HL-60/S4 treated with retinoic acid at 250 ng/mL for 4 days and 3 days (cell line): ENCODE results near the gene JRKL.

ENCODE experiments used
- in situ Hi-C: fragments of 300-500 bp; cut with MboI; formaldehyde crosslinking; loops from 2 replicates; pipeline ENCODE4 v1.7.0; 2022; ENCODE audit warnings: low sequenced_read_pairs

Gene JRKL

DNA sequence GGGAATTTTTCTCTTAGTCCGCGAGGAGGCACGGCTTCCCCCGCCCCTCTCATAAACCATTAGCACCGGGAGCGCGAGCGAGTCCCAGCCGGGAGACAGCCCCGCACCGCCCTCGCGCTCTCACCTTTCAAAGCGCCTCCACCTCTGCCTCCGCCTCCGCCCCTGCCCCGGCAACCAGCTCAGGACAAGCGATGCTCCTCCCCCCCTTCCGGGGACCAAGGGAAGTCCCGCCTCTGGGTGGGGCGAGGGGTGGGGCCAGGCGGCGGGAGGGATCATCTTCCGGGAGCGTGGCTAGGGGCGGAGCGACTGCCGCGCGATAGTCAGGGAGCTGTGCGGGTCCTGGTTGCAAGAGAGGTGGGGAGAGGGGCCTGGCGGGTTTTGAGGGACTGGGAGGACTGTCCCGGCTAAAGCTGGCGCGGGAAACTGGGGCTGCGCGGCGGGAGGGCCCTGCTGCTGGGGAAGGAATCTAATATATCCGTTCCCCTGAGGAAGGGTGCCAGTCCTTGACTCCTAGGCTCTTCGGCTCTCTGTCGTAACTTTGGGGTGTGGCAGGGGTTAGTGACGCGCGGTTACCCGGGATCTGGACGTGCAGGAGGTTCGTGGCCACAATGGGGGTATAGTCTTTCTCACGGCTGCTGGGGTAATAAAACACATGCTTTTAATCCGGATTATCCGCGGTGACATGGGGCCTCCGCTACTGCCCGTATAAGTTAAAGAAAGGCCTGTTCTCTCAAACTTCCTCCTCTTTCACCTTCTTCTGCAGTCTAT, at the start of gene JRKL, which contains the start of gene CCDC82:
JRKL (plus strand) TSS at position 294 of the 768 bp plus-strand sequence. CDS start 637 bp downstream, outside the sequence.
CCDC82 (minus strand) TSS at position 193 of the 768 bp plus-strand sequence. CDS start 5,165 bp downstream, outside the sequence.
- in situ Hi-C loops, result loop anchor here (25.0 kb wide), 1 partner anchor 553 kb away; no protein-coding TSS in a partner anchor

DNA sequence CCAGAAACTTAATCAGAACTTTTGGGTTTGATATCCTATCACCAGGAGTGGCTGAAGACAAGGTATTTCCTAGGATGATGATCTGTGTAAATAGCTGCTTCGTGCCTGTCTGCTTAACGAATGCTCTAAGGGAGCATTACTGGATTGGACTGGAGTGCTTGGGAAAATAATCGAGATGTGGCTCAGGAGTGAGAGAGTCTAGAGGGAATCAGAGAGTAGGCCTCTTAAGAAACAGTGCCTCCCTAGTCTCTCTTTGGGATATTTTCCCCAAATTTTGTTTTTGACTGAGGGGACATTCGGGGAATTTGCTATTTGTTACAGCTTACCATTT, 49.3 kb upstream of the JRKL start:
- in situ Hi-C loops, result no loop called here

DNA sequence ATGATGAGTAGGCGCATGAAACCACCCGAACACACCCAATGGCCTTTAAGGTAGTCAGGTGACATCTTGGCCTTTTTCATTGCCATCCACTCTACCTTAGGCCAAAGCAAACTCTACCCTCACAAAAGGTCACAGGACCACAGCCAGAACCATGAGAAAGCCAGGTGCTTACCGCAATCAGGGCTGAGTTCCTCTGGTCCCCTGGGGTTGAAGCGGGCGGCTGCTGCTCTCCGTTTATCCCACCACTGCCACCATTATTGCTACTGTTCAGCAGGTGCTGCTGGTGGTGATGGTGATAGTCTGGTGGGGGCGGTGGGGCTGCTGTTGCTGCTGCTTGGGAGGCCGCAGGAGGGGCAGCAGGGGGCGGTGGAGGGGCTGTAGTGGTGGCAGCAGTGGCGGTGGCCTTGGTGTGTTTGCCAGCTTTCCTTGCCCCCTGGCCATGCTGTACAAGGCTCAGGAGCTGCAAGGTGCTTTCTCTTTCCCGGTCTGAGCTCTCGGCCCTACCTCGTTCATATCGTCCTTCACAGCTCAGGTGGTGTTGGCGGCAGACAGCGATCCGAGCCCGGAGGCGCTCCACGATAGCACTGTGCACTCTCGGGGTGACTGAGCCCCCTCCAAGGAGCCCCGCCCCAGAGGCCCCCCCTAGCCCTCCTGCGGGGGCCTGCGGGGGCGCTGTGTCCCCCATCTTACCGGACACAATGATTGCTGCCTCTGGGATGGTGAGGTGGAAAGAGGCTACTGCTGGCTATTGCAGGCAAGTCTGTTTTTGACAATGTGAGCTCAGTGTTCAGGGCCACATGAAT, 48.4 kb upstream of the JRKL start:
- in situ Hi-C loops, result no loop called here

DNA sequence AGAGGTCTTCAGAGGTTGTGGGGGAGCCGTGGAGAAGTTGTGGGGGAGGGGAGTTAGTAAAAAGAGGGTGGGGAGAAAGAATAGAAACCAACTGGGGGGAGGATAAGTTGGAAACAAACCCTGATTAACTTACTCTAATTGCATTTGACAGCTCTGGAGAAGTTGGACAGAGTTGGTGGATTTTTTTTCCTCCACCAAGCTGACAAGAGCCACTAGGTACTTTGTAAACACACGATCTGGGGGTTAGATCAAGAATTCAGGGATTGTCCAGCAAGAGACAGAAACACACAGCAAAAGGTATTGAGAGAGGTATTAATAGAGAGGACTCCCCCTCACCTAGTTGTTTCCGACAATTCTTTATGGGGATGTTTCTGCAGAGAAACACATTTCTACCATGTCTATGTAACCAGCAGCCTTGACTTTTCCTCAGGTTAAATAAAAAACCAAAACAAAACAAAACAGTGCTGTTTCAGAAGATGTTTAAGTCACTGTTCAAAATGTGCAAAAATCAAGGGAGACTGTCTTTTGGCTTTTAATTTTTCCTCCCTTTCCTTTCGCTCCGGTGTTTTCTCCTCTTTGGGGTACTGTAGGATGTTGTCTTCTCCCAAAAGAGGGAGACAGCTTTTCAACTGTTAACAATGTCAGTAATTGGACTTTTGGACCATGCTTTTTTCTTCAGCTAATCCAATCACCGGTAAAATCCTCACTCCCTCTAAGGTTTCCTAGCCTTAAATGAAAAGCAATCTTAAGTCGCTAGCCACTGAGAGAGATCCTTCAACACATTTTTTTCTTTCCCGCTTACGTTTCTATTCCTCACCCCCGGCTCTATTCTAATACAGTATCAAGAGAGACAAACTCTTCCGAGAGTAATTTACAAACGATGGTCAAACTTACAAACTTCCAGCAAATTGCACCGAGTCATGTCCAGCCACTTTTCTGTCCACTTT, 47.5 kb upstream of the JRKL start:
- in situ Hi-C loops, result no loop called here

DNA sequence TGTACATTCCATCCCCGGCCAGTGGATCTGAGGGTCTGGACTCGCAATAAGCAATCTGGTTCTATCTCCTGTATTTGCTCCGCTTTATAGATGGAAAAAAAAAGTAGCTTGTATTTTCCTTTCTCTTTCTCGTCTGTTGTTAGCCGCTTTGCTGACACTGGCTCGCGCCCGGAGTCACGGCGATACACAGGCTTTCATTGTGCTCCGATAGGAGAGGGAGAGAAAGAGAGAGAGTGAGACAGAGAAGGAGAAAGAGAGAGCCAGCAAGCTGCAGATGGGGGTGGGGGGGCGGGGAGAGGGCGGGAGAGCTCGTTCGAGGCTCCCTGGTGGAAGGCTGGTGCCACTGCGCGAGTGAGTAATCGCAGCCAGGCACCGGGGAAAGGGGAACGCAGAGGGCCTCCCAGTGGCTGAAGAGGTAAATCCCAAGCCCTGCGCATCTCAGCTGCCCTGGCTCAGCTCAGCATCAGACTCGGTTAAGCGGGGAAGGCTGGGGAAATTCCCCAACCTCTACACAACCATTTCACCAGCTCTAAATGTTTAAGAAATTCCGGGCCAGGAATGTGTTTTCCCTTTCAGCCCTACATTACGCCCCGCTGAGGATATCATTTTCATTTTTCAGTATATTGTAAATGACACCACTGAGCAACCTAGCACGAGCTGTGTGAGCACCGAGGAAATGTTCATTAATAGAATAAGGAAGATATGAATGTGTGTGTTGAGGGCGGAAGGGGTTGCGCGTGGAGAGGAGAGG, 46.7 kb upstream of the JRKL start, which contains the start of gene MAML2:
MAML2 (minus strand) TSS at position 235 of the 751 bp plus-strand sequence. CDS start 1,300 bp downstream, outside the sequence.
- in situ Hi-C loops, result no loop called here

DNA sequence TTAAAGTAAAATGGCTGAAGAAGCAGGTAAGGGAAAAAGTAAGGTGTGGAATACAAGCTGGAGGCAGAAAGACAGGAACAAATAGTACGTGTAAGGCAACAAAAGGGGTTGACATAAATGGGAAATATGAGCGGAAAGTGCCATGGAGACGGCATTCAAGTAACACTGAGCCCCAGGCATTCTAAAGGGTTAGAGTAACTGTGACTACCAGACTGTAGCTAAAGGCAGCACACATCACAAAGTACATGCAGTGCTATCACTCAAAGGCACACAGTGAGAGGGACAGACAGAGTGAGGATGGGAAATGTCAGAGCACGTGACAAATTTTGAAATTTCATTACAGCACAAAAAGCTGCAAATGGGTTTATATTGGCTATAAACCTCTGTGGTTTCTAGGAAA, 33.0 kb upstream of the JRKL start:
- in situ Hi-C loops, result no loop called here

DNA sequence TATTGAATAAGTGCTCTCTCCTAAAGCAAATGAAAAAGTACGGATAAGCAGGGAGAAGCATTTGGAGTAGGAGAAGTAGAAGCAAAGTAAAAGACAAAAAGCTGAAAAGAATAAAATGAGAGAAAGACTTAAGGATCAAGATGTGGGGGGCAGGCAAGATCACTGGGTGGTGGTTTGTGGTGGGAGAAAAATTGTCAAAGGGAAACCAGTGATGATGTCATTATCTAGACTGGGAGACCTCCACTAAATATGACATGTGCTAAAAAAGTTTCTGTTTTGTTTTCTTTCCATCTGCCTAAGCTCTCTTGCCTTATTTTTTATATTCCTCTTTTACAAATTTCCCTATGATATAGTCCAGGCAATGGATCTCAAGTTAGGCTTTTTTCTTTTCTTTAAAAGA, 32.0 kb upstream of the JRKL start:
- in situ Hi-C loops, result no loop called here

DNA sequence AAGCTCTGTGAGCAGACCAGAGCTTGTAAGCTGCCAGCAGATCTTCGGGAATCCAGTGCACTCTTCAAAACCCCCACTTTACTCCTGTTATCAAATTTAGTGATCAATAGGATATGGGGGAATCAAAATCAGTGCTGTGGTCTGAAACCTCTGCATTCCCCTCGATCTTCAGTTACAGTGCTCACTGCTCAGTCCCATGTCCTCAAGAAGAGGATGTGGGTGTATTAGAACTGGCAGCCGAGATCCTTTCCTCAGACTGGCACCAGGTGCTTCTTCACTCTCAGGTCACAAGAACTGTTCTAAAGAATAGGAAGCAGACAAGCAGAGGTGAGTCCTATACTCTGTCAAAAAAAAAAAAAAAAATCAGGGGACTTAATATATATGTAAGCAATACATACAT, 31.5 kb upstream of the JRKL start:
- in situ Hi-C loops, result no loop called here

DNA sequence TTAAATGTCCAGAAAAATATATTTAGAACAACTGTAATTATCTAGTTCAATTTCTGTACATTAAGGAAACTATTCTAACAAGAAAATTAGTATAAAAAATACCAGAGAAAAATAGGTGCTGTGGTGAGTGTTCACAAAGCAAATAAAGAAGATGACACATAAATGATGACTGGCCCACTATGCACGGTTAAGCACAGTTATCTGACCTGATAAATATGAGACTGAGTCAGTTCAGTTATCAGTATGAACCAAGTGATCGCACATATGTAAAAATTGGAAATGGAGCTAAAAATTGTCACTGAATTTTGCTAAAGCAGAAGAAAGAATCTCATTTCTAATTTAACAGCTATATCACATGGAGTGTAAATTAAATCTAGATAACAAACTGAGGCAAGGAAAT, 28.0 kb upstream of the JRKL start:
- in situ Hi-C loops, result no loop called here

DNA sequence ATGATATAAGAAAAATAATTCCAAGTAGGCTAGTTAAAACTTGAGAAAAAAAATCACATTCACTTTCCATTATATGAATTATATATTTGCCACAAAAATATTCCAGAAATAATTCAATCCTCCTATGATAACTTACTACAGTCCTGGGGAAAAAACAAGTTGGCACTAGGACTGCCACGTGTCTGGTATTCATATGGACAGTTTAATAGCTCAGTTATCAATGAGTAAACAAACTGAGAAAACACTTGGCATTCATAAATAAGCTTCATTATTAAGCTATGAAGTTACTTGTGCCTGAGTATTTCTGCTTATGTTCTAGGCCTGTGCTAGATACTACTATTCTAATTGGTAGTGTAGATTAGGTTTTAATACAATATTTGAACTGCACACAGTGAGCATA, 24.3 kb upstream of the JRKL start:
- in situ Hi-C loops, result no loop called here

DNA sequence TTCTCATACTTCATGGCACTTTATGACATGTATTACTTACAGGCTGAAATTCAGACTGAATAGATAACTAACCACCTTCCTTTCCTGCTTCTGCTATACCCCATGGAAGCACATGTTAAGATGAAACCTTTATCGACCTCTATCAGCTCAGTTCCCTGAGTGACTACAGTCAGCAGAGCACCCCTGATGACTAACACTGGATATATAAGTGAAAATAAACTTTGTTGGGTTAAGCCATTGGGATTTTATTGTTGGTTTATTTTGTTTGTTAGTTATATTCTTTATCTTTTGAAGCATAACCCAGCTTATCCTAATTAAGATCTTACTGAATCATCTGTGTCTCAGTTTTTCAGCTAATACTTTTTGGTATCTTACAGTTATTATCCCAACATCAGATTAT, 23.8 kb upstream of the JRKL start:
- in situ Hi-C loops, result no loop called here

DNA sequence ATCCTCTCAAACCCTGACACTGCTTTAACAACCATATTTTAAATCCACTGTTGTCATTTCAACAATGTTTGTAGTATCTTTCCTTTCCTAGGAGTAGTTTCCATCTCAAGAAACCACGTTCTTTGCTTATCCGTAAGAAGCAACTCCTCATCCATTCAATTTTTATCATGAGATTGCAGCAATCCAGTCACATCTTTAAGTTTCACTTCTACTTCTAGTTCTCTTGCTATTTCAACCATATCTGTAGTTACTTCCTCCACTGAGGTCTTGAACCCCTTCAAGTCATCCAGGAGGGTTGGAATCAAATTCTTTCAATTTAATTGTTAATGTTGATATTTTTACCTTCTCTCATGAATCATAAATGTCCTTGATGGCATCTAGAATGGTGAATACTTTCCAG, 22.5 kb upstream of the JRKL start:
- in situ Hi-C loops, result no loop called here

DNA sequence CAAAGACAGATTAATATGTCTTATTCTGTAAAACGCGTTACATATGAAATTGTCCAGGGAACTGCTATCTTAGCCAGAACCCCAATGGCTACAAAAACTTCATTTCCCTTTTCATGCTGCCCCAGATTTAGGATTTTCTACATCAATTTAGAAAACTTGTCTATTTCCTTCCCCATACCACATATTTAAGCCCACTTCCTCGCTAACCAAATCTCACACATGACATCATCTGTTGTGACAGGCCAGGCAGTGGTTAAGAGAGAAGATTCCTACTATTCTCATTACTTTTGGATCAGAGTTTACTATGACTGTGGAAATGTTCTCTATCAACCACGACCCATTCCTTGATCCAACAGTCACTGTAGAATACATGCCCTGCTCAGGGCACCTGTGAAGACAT, 16.0 kb upstream of the JRKL start:
- in situ Hi-C loops, result no loop called here

DNA sequence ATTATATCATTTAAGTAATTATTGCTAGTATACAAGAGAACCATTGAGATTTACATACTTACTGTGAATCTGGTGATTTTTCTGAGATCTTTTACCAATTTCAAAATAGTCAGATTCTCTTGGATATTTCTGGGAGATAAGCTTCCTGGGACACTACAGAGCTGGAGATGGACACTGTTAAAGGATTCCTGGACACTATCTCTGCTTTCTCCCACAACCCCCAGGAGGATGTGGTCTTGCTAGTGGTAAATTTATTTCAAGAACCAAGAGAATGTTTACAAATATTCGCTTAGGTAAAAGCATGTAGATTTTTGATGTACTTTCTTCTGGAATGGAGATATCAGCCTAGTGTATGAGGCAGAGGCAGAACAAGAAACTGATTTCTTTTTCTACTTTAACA, 13.0 kb upstream of the JRKL start:
- in situ Hi-C loops, result loop anchor here (25.0 kb wide), 1 partner anchor 539 kb away; no protein-coding TSS in a partner anchor

DNA sequence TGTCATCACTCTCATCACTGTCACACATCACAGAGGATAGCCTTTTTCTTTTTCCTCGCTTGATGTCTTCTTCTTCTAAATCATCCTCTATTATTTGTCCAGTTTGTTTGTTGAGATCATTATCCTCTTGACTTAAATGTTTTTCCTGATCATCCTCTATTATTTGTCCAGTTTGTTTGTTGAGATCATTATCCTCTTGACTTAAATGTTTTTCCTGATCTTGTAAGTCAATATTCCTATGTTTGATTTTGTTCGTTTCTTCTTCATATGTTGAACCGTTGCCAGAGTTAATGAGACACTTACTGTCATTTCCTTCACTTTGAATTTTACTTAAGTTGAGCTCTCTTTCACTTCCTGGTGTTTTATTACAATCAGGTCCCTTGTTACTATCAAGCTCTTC, 5.7 kb upstream of the JRKL start:
- in situ Hi-C loops, result loop anchor here (25.0 kb wide), 1 partner anchor 547 kb away; no protein-coding TSS in a partner anchor

DNA sequence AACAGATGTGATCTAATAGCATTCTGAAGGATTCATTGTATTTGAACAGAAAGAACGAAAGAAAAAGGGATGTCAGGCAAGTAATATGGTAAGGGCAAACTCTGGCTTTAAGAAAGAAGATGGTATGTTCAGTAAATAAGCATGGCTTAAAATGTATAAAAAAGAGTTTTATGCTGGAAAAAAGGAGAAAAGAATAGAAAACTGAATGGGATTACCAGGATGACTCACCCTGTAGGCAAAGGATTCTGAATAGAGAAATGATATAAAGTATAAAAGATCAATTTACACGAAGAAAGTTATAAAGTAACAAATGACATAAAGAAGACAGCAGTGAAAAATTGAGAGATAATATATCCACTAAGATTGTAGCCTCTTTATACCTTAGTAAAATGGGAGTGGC, 4.6 kb upstream of the JRKL start:
- in situ Hi-C loops, result loop anchor here (25.0 kb wide), 1 partner anchor 548 kb away; no protein-coding TSS in a partner anchor

DNA sequence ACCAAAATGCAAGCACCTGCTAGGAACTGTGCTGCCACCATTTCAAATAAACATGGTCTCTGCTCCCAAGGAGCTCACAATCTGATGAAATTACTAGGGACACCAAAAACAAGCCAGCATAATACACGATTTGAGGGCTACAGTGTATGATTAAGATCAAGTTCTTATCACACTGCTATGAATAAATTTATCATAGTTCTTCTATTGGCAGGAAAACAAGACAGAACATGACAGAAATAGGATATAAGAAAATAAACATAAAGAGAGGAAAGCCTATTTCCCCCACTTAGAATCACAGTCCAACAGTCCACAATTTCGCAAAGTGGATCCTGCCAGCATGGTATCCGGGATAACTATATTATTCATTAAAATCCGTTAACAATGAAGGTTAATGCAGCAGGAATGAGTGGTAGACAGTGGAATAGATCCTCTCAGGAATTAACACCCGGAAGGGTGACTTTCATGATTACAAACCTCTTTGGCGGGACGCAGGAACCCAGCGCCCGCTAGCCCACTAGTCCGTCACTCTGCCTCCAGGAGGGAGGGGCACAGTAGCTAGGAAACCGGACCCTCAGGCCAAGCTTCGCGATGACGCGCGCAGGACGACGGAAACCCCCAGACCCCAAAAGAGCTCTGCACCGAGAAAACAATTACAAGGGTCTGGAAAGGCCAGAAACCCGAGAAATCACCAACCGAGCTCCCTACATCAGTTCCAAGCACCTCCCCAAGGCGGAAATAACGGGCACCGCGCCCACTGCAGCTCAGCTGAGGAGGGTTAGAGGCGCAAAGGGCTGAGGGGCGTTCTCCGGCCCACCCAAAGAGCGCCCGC, 708 bp upstream of the JRKL start:
- in situ Hi-C loops, result loop anchor here (25.0 kb wide), 1 partner anchor 552 kb away; no protein-coding TSS in a partner anchor

DNA sequence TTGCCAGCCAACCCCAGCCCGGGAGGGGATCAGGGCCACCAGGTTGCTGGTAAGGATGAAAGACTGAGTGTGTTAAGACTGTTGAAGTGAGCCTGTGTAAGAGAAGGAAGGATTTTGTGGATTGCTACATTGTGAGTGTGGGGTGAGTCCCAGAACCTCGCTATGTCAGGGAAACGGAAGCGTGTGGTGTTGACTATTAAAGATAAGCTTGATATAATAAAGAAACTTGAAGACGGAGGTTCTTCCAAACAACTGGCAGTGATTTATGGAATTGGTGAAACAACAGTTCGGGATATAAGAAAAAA, 627 bp downstream of the JRKL start:
- in situ Hi-C loops, result loop anchor here (25.0 kb wide), 1 partner anchor 553 kb away; no protein-coding TSS in a partner anchor

DNA sequence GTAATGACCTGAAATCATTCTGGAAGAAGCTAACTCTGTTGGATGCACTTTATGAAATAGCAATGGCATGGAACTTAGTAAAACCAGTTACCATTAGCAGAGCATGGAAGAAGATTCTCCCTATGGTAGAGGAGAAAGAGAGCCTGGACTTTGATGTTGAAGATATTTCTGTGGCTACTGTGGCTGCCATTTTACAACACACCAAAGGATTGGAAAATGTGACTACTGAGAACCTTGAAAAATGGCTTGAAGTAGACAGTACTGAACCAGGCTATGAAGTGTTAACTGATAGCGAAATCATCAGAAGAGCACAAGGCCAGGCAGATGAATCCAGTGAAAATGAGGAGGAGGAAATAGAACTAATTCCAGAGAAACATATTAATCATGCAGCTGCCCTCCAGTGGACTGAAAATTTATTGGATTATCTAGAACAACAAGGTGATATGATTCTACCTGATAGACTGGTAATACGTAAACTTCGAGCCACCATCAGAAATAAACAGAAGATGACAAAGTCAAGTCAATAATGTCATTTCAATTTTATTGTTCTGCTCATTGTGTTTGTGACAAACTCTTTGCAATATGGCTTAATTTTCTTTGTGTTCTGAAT, 2.0 kb downstream of the JRKL start:
- in situ Hi-C loops, result loop anchor here (25.0 kb wide), 1 partner anchor 555 kb away; no protein-coding TSS in a partner anchor
